CD4-positive, alpha-beta T cell treated with Interleukin-6 at 100 ng/mL for 8 hours (primary cell): ENCODE data around the gene ANO9.

Experiments
- DNase-seq: peaks from one replicate; pipeline ENCODE4 v3.0.0-alpha.2; 2020; ENCODE audit warnings: mixed read lengths, low spot score

The ANO9 gene, protein sequence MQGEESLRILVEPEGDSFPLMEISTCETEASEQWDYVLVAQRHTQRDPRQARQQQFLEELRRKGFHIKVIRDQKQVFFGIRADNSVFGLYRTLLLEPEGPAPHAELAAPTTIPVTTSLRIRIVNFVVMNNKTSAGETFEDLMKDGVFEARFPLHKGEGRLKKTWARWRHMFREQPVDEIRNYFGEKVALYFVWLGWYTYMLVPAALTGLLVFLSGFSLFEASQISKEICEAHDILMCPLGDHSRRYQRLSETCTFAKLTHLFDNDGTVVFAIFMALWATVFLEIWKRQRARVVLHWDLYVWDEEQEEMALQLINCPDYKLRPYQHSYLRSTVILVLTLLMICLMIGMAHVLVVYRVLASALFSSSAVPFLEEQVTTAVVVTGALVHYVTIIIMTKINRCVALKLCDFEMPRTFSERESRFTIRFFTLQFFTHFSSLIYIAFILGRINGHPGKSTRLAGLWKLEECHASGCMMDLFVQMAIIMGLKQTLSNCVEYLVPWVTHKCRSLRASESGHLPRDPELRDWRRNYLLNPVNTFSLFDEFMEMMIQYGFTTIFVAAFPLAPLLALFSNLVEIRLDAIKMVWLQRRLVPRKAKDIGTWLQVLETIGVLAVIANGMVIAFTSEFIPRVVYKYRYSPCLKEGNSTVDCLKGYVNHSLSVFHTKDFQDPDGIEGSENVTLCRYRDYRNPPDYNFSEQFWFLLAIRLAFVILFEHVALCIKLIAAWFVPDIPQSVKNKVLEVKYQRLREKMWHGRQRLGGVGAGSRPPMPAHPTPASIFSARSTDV

DNA sequence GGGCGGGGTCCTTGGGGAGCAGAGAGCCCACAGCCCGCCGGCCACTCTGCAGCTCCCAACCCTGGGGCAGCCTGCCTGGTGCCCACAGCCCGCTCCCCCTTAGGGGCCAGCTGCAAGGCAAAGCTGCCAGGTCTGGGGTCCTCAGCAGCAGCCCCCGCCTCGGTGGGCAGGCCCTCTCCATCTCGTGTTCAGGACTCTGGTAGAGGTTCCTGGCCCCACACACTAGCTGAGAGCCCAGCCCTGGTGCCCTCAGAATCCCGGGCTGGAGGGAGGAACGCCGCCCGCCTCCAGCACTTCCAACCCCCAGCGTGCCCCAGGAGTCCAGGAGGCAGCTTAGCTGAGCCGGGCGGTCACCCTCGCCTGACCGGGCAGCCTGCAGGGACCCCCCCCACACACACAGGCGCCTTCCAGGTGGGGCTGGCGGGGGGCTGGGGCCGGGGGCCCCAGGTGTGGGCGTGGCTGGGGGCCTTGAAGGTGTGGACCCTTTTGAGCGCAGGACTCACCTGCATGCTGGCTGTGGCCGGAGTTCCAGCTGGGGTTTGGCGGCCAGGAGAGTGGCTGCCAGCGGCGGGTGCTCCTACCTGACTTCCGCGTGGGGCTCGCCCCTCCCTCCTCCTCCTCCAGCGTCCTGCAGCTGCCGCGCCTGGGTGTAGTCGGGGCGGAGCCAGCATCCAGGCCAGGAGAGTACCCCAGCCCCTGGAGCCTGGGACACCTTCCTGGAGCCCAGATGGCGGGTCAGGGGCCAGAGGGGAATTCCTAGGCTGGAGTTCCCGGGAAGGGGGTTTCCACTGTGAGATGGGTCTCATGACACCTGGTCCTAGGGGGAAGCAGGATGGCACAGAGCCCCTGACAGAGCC, at the start of gene ANO9:
TSS of gene ANO9 (minus strand) at position 594 of the 857 bp plus-strand sequence. CDS start at position 509, 85 bp downstream.
- DNase-seq = peak; percentile 66

DNA sequence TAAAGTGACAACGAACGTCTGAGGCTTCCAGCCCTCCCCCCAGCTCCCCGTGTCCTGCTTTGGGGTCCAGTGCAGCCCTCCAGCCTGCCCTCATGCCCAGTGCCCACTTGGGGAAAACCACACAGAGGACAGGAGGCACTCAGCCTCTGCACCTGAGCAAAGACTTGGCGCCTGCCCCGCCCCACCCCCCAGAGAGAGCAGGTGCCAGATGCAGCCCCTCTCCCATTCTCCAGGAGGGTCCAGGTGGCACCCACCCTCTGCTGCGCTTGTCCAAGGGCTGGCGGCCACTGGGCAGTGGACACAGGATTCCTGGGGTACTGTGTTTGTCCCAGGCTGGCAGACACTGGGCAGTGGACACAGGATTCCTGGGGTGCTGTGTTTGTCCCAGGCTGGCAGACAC, 49.5 kb upstream of the ANO9 start:
- no peak for DNase-seq

DNA sequence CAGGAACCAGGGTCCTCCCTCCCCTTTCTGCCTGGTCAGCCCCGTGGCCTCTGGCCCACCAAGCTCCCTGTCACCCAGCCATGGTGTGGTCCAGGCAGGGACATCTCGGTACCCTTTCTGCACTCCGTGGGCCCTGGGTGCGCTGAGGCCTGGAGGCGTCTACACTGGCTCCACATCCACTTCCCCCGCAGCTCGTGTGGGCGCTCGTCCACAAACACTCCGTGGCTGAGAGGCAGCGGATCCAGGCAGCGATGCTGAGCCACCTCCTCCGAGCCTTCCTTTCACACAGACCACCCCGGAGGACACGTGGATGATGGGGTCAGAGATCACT, 49.1 kb upstream of the ANO9 start:
- no peak for DNase-seq

DNA sequence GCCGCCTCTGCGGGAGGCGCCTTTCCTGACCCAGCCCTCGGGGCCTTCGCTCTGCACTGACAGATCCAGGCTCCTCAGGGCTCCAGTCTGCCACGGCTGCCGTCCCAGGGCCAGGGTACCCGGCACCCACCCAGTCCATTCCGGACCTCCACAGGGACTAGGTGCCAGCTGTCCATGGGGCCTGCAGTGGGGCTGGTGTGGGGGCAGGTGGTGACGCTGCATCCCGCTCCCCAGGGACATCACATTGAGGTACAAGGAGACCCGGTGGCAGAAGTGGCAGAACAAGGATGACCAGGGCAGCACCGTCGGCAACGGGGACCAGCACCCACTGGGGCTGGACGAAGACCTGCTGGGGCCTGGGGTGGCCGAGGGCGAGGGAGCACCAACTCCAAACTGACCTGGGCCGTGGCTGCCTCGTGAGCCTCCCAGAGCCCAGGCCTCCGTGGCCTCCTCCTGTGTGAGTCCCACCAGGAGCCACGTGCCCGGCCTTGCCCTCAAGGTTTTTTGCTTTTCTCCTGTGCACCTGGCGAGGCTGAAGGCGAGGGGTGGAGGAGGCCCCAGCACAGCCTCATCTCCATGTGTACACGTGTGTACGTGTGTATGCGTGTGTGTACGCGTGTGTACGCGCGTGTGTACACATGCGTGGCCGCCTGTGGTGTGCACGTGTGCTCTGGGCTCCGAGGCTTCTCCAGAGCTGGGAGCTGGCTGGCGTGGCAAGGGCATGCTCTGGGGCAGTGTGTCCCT, 48.5 kb upstream of the ANO9 start:
- DNase-seq = no peak

DNA sequence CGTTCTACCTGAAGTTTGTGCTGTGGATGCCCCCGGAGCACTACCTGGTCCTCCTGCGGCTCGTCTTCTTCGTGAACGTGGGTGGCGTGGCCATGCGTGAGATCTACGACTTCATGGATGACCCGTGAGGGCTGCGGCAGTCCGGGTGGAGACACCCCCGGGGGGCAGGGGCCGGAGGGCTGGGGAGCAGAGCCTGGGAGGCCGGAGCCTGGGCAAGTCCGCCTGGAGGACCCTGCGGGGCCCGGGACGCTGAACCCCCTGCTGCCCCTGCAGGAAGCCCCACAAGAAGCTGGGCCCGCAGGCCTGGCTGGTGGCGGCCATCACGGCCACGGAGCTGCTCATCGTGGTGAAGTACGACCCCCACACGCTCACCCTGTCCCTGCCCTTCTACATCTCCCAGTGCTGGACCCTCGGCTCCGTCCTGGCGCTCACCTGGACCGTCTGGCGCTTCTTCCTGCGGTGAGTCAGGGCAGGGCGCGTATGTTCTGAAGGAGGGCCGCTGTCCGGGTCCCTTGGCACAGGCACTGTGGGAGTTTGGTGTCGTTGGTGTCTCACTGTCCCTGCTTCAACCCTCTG, 47.9 kb upstream of the ANO9 start:
- DNase-seq = no peak

DNA sequence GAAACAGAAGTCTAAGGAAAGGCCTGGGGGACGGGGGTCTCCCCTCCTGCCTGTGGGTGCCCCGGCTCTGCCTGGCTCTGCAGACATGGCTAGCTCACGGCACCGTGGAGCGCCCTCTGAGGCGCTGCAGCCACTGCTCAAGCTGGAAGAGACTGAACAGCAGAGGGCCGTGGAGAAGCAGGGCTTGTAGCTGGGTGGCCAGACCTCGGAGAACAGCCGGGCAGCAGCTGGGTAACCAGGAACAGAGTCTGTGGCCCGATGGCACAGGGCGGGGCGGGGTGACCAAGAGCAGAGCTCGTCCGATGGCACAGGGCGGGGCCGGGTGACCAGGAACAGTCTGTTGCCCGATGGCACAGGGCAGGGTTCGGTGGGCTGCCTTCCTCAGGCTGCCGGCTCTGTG, 47.2 kb upstream of the ANO9 start:
- DNase-seq = no peak

DNA sequence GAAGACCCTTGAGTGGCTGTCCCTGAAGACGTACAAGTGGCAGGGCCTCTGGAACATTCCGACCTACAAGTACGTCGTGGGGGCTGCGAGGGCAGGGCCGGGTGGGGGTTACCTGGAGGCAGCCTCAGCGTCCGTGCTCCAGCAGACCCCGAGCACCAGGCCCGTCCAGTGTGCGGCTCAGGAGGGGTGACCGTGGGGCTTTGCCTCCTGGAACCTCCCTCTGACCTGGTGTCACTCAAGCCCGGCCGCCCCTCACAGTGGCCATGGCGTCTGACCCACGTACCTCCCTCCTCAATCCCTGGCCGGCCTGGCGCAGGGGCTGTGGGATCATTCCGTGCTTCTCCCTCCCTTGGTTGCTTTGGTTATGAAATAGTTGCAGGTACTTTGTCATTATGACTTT, 46.8 kb upstream of the ANO9 start:
- no peak for DNase-seq

DNA sequence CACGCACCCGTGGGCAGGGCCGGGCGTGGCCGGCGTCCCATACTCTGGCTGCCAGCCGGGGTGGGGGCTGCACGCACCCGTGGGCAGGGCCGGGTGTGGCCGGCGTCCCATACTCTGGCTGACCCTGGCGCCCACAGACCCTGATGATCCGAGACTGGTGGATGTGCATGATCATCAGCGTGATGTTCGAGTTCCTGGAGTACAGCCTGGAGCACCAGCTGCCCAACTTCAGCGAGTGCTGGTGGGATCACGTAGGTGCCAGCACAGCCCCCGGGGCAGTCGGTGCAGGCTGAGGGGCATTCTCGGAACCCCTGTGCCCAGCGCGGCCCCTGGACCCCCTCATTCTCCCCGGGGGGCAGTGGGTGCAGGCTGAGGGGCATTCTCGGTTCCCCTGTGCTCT, 46.3 kb upstream of the ANO9 start:
- DNase-seq = no peak

DNA sequence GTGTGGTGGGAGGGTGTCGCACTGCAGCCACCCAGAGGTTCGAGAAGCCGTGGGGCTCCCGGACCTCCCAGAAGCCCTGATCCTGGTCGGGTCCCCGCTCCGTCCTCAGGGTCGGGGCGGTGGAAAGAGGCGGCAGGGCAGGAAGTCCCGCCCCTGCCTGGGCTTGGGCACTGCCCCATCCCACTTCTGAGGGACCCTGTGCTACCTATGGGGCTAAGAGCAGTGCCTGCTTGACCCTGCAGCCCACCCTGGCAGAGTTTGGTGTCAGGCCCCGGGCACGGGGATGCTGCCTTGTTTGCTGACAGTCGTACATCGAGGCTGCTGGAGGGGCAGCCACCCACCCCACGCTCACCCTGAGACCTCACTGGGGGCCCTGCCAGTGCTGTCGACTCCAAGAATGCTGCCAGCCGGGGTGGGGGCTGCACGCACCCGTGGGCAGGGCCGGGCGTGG, 45.8 kb upstream of the ANO9 start:
- DNase-seq = no peak

DNA sequence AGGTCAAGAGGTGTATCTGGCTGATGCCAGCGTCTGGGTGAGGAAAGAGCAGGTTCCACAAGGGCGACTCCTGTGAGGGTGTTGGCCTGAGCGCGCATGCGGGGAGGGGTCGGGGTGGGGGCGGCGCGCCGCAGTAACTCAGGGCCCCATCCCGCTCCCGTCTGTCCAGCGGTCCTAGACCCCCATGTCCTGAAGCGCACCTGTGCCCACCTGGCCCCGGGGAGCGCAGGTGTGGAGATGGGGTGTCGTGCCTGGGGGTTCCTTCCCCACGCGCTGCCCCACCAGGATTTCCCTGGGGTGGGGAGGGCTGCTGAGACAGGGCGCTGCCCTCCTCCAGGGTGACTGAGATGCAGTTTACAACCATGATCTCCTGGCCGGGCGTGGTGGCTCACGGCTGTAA, 44.4 kb upstream of the ANO9 start:
- DNase-seq = no peak

DNA sequence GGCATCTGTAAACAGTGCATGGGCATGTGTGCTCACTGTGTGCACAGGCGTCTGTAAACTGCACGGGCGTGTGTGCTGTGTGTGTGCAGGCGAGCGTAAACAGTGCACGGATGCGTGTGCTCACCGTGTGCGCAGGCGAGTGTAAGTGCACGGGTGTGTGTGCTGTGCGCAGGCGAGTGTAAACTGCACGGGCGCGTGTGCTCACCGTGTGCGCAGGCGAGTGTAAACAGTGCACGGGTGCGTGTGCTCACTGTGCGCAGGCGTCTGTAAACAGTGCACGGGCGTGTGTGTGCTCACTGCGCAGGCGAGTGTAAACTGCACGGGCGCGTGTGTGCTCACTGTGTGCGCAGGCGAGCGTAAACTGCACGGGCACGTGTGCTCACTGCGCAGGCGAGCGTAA, 42.8 kb upstream of the ANO9 start:
- no peak for DNase-seq

DNA sequence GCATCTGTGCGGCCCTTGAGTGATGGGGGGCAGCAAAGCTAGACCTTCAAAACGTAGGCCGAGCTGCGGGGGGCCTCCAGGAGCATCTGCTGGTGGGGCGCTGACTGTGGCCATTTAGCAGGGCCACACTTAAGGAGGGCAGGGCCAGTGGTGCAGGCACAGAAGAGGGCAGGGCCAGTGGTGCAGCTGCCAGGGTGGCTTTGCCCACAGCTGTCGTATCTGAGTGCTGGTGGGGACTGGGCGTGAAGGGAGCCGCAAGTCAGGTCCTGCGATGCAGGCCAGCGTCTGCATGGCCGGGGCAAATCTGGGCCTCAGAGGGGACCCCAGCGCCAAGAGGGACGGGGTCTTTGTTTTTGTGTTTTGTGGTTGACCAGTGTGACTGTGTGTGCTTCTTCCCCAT, 37.5 kb upstream of the ANO9 start:
- DNase-seq = no peak

DNA sequence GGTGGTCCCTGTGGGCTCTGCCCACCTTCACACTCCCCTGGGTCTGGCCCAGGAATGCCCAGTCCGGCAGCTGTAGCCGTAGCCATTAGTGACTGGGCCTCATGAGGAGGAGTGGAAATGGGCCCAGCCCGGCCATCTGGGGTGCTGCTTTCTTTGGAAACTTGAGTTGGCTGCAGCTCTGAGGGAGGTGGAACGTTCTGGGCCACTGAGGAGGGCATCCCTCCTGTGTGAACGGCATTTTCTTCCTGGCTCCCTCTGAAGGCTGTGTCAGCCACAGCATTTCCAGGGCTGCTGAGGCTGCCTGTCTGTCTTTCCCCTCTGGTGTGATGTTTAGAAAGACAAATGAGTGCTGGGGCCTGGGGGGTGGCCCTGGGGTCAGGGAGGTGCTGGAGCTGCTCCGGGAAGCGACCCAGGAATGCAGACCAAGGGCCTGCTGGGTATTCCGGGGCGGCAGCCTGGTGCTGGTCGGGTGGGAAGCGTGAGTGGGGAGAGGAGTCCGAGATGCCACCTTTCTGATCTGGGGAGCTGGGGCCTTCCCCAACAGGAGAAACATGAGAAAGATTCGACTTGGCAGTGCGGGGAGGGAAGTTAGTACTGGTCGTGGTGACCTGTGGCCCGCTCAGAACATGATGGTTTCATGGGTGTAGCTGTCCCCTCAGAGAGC, 35.4 kb upstream of the ANO9 start:
- DNase-seq = no peak

DNA sequence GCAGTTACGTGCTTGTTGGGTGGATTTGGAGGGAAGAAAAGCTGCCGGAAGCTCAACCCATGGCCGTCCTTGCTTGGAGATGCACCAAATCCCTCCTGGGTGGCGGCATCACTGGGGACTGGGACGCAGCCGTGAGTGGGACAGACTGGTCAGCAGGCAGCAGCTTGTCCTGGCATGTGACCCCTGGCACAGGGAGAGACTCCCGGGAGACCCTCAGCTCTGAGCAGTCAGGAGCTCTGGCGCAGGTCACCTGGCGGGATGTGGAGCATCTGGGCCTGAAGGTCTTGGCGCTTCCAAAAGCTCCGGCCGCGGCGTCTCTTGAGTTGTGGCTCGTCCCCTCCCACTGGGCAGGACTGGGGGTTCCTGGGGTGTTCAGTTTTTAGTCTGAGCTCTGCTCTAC, 34.6 kb upstream of the ANO9 start:
- no peak for DNase-seq

DNA sequence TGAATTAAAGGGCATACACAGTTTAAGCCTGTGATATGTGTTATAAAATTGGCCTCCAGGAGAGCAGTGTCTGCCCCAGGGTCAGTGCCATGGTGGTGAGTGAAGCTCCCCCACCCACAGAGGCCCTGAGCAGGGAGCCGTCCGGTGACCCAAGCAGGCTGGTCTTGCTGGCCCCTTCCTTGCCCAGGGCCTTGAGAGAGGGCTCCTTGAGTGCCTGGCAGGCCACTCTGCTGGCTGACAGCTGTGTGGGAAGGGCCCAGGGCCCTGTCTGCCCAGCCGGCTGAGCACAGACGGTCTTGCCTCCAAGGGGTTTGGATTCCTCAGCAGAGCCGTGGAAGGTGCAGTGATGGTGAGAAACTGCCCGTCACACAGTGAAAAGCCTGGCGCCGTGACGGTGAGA, 34.1 kb upstream of the ANO9 start:
- no peak for DNase-seq

DNA sequence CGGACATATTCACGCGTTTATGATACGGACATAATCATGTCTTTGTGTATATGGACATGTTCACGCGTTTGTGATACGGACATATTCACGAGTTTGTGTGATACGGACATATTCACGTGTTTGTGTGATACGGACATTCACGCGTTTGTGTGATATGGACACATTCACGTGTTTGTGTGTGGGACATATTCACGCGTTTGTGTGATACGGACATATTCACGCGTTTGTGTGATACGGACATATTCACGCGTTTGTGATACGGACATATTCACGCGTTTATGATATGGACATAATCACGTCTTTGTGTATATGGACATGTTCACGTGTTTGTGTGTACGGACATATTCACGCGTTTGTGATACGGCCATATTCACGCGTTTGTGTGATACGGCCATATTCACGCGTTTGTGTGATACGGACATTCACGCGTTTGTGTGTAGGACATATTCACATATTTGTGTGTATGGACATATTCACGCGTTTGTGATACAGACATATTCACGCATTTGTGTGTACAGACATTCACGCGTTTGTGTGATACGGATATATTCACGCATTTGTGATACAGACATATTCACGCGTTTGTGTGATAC, 33.2 kb upstream of the ANO9 start:
- no peak for DNase-seq

DNA sequence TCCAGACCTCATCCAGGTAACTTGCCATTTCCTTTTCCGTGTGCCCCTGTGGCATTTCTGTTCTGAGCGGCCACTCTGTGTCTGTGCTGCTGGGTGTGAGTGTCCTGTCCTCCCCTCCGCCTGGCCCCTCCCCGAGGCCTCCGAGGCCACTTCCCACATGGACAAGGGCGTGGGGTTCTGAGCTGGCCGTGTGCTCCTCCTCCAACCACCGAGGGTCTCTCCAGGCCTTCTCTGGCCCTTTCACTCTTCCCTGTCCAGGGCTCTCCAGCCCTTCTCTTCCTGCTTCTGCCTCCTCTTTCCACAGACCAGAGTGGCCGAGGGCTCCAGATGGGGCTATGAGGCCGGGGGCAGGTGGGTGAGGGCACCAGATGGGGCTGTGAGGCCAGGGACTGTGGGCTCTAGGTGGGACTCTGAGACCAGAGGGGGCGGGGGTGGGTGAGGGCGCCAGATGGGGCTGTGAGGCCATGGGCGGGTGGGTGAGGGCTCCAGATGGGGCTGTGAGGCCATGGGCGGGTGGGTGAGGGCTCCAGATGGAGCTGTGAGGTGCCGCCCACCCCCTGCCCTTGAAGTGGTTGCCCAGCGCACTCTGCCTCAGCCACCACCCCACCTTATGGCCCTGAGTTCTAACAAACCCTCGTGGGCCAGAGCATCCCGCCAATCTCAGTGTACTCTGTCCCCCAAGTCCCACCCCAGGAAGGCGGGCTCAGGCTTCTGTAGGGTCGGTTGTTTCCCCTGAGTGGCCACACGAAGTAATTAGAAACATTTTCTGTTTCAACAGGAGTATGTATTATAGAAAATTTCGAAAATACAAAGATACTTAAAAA, 32.4 kb upstream of the ANO9 start:
- DNase-seq = no peak

DNA sequence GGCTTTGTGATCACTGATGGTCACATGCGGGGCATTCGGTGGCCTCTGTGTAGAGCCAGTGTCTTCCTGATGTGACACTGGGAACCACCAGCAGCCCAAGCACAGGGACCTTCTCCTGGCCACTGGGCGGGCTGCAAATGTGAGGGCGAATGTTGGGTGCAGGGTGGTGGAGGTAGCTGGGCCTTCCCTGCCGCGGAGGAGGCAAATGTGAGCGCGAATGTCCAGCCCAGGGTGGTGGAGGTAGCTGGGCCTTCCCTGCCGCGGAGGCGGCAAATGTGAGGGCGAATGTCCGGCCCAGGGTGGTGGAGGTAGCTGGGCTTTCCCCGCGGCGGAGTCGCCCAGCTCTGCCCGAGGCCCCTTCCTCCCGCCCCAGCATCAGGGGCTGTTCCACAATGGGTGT, 31.6 kb upstream of the ANO9 start:
- DNase-seq = no peak

DNA sequence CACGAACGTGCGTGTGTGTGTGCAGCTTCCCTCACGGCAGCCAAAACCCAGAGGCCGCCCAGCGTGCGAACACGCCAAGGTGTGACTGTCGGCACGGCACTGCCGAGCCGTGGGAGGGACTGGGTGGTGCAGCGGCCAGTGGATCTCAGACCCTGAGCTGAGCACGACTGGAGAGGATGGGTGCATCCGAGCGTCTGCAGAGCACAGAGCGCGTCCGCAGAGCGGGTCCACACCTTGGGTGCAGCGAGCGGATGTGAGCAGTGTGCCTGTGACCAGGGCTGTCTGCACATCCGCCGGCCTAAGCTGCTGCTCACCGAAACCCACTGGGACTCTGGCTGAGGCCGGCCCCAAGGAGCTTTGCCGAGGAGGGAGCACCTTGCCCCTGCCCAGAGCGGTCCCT, 31.0 kb upstream of the ANO9 start:
- no peak for DNase-seq

DNA sequence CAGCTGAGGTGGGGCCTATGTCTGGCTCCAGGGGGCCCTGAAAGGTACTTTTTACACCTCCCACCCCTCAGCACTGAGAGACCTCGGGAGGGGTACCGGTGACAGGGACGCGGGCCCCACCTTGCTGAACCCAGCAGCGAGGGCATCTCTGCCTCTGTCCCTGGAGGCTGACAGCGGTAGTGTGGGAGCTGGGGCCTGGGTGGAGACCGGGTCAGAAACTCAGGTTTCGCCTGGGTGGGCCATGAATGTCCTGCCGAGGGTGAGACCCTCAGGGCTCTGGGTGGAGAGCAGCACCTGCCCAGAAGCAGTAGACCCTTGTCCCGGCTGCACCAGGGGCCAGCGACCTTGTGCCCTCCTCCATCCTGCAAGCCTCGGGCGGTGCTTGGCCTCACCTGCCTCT, 30.5 kb upstream of the ANO9 start:
- DNase-seq = no peak
